ENCODE data around the gene KANSL1. TPM values are rescaled to one million over a fixed set of nuclear protein-coding genes. Genes with fewer than 3 reads are reported as not detected.

KANSL1 gene
- total and polyA plus RNA-seq, 9 of the 15 experiments (the other 6 are each of a cell fraction or from before 2014, with no cell fraction given) = 3.6 to 55.4 (median 31.8) TPM

- TF ChIP-seq BHLHE40 (IDR thresholded peaks at IDR 0.05; ENCODE audit: low read length) (no peak), KDM2B (CRISPR knock-in tag; IDR thresholded peaks at IDR 0.05) (no peak), PTRF (tag; IDR thresholded peaks at IDR 0.05) (no peak), HMBOX1 (IDR thresholded peaks at IDR 0.05) (no peak), ARHGAP35 (IDR thresholded peaks at IDR 0.05; ENCODE audit: partially characterized antibody) (no peak)
- no TSS peak for BruUV-seq (replicated peaks)
- Histone ChIP-seq H4K20me1 (replicated peaks; ENCODE audit: control insufficient read depth, insufficient read depth, low read length) (peaks cover 30% of the 10 kb centered on the region), H3K4me2 (ENCODE audit: insufficient read depth, low read length) (no peak overlapping the region), H3K4me1 (replicated peaks in 1 of 2; ENCODE audit: control insufficient read depth in 2 of 2, insufficient read depth in 2 of 2, low read length in 2 of 2) (peaks cover 7 to 45% of the 10 kb centered on the region in 2 experiments; a peak in 4 of 5 replicates), H3K36me3 (ENCODE audit: control insufficient read depth, insufficient read depth, low read length) (no peaks in the 10 kb centered on the region), H3K4me3 (no peak overlapping the region), H3K9me1 (ENCODE audit: control insufficient read depth, insufficient read depth, low read length) (no peaks in the 10 kb centered on the region), H3K27me3 (ENCODE audit: control insufficient read depth in 2 of 2, insufficient read depth in 2 of 2, low read length in 2 of 2) (no peaks in the 10 kb centered on the region), H2AFZ (ENCODE audit: low read depth, low read length) (no peak overlapping the region), H3K9ac (ENCODE audit: insufficient read depth in 1 of 2, low read depth in 2 of 2, low read length in 2 of 2) (no peak overlapping the region), H3K27ac (ENCODE audit: extremely low read depth, low read depth, low read length) (no peak overlapping the region), H3K9me3 (replicated peaks; ENCODE audit: control insufficient read depth, insufficient read depth, low read depth, low read length) (no peaks in the 10 kb centered on the region), H3K79me2 (ENCODE audit: control insufficient read depth, insufficient read depth, low read length) (peaks cover 99% of the 10 kb centered on the region)
- DNase-seq (ENCODE audit: extremely low read depth in 1 of 4, low spot score in 3 of 4) (no peak), FAIRE-seq (no peak), ATAC-seq (no peak)
- WGBS (ENCODE audit: insufficient coverage, low coverage, missing lambda C conversion rate) = 84% methylated on average over 2 of the region's 2 CpGs
- POLR2A ChIA-PET = interaction anchor here (0.7 to 2.2 kb wide), 9 partner anchors 9 to 1003 kb away, joined by 3 to 13 read pairs (median 3); no protein-coding TSS in a partner anchor
- CTCF ChIA-PET (ENCODE audit: low intra/inter-chr PET ratio) = no interaction called here
- intact Hi-C loops (cut with micrococcal nuclease) (no loop called here), in situ Hi-C loops (cut with MboI) (no loop called here)
Measured at GRCh38 chr17:46152423-46152822, 40.8 kb downstream of the KANSL1 start.

GRCh38 chr17:46151762-46152161 lies 41.5 kb downstream of the KANSL1 start:
- ATAC-seq (no peak), FAIRE-seq (no peak), DNase-seq (ENCODE audit: extremely low read depth in 1 of 4, low spot score in 3 of 4) (no peak)
- Histone ChIP-seq H3K27ac (ENCODE audit: extremely low read depth, low read depth, low read length) (no peak overlapping the region), H4K20me1 (replicated peaks; ENCODE audit: control insufficient read depth, insufficient read depth, low read length) (peaks cover 24% of the 10 kb centered on the region), H3K9me3 (replicated peaks; ENCODE audit: control insufficient read depth, insufficient read depth, low read depth, low read length) (no peaks in the 10 kb centered on the region), H3K4me3 (no peak overlapping the region), H3K9me1 (ENCODE audit: control insufficient read depth, insufficient read depth, low read length) (no peaks in the 10 kb centered on the region), H3K4me2 (ENCODE audit: insufficient read depth, low read length) (no peak overlapping the region), H3K79me2 (ENCODE audit: control insufficient read depth, insufficient read depth, low read length) (peaks cover 99% of the 10 kb centered on the region), H3K27me3 (ENCODE audit: control insufficient read depth in 2 of 2, insufficient read depth in 2 of 2, low read length in 2 of 2) (no peaks in the 10 kb centered on the region), H3K4me1 (replicated peaks in 1 of 2; ENCODE audit: control insufficient read depth in 2 of 2, insufficient read depth in 2 of 2, low read length in 2 of 2) (peaks cover 9 to 39% of the 10 kb centered on the region in 2 experiments; a peak in 4 of 5 replicates), H3K9ac (ENCODE audit: insufficient read depth in 1 of 2, low read depth in 2 of 2, low read length in 2 of 2) (no peak overlapping the region), H3K36me3 (ENCODE audit: control insufficient read depth, insufficient read depth, low read length) (no peaks in the 10 kb centered on the region), H2AFZ (ENCODE audit: low read depth, low read length) (no peak overlapping the region)
- POLR2A ChIA-PET = interaction anchor here (0.7 to 2.2 kb wide), 6 partner anchors 10 to 1002 kb away, joined by 3 to 13 read pairs (median 4); no protein-coding TSS in a partner anchor
- intact Hi-C loops (cut with micrococcal nuclease) = no loop called here
- CTCF ChIA-PET (ENCODE audit: low intra/inter-chr PET ratio) = no interaction called here
- in situ Hi-C loops (cut with MboI) = no loop called here
- BruUV-seq (replicated peaks) = no TSS peak
- TF ChIP-seq EHMT2 (IDR thresholded peaks at IDR 0.05) (no peak), DIDO1 (tag; IDR thresholded peaks at IDR 0.05; ENCODE audit: low read depth) (no peak), USF1 (CRISPR knock-in tag; IDR thresholded peaks at IDR 0.05) (no peak), HMG20B (CRISPR knock-in tag; IDR thresholded peaks at IDR 0.05) (no peak), ZKSCAN1 (IDR thresholded peaks at IDR 0.05; ENCODE audit: low read depth, low read length) (no peak), MEIS2 (IDR thresholded peaks at IDR 0.05; ENCODE audit: partially characterized antibody) (peak; percentile 73), PBX2 (CRISPR knock-in tag; IDR thresholded peaks at IDR 0.05; ENCODE audit: low read depth) (no peak), PBX2 (tag; conservative IDR thresholded peaks at IDR 0.05; ENCODE audit: low read depth) (peak; percentile 42; the same call in 1 of the 2 replicates), TRIM24 (IDR thresholded peaks at IDR 0.05) (no peak)

Measured in K562 (cell line).